HepG2 (cell line): ENCODE data around the gene UBXN6. TPM values are rescaled to one million over a fixed set of nuclear protein-coding genes. Genes with fewer than 3 reads are reported as not detected.

Experiments used
- LCORL ChIP-seq, 2 experiments: fragments of 450-650 bp in 1 of 2; sonication (generic) in 1 of 2; formaldehyde crosslinking in 1 of 2; IDR thresholded peaks; 2 replicates each; pipeline versions ENCODE4 v1.5.0 to v1.6.1; 2017 to 2020; ENCODE audit warnings: antibody characterized with exemption in 1 of 2, missing genetic modification reagents in 1 of 2
- MBD4 ChIP-seq: IDR thresholded peaks from 2 replicates; pipeline ENCODE4 v1.6.1; 2012; ENCODE audit warnings: low read length, inconsistent platforms, borderline replicate concordance
- MXI1 ChIP-seq: IDR thresholded peaks from 3 replicates; pipeline ENCODE4 v1.6.1; 2012; ENCODE audit warnings: low read depth, low read length, inconsistent platforms, borderline replicate concordance
- POLR2A ChIP-seq, 2 experiments: IDR thresholded peaks; 2 replicates each; pipeline ENCODE4 v1.6.1; 2011; ENCODE audit warnings: low read depth in 2 of 2, low read length in 2 of 2, mild to moderate bottlenecking in 1 of 2, moderate library complexity in 1 of 2; ENCODE audit not compliant: insufficient read depth in 1 of 2
- RBFOX2 ChIP-seq: fragments of 200-400 bp; formaldehyde crosslinking; IDR thresholded peaks from 2 replicates; pipeline ENCODE4 v1.6.1; 2017; ENCODE audit warnings: low read depth, mild to moderate bottlenecking, low read length
- TBX3 ChIP-seq: fragments of 450-650 bp; IDR thresholded peaks from 2 replicates; pipeline ENCODE4 v1.6.1; 2017; ENCODE audit warnings: antibody characterized with exemption, mild to moderate bottlenecking, inconsistent platforms, borderline replicate concordance
- YEATS2 ChIP-seq: sonication (generic); formaldehyde crosslinking; IDR thresholded peaks from 2 replicates; pipeline ENCODE4 v1.4.0; 2020; ENCODE audit warnings: missing genetic modification reagents, borderline replicate concordance
- ZNF607 ChIP-seq: sonication (generic); formaldehyde crosslinking; IDR thresholded peaks from 2 replicates; pipeline ENCODE4 v1.5.1; 2020; ENCODE audit warnings: missing genetic modification reagents, mild to moderate bottlenecking, borderline replicate concordance
- ZNF737 ChIP-seq: sonication (generic); formaldehyde crosslinking; IDR thresholded peaks from 2 replicates; pipeline ENCODE4 v1.5.0; 2020; ENCODE audit warnings: missing genetic modification reagents, mild to moderate bottlenecking, borderline replicate concordance
- ZNF768 ChIP-seq: sonication (generic); formaldehyde crosslinking; IDR thresholded peaks from 2 replicates; pipeline ENCODE4 v1.4.0; 2020; ENCODE audit warnings: missing genetic modification reagents
- polyA plus RNA-seq, 8 experiments: library from polyadenylated mRNA; depleted of rRNA in 3 of 8; stranded (reverse) in 7 of 8; unstranded in 1 of 8; fragments of >200 nt; fragmentation: Illumina TruSeq in 4 of 8; extraction: Trizol in 4 of 8; gene quantifications; 2 replicates each; pipeline versions ENCODE4 v1.2.1 to v1.2.3, GENCODE V29; 2011 to 2016; ENCODE audit warnings: low read depth in 4 of 8, missing spikeins in 1 of 8, mixed read lengths in 1 of 8; ENCODE audit not compliant: insufficient read depth in 1 of 8
- total RNA-seq, 5 experiments: library from RNA; depleted of rRNA; stranded (reverse); fragments of >200 nt; fragmentation: Illumina TruSeq; extraction: Trizol; gene quantifications; 2 replicates each; pipeline ENCODE4 v1.2.3, GENCODE V29; 2016; ENCODE audit warnings: low read depth in 1 of 5
- TF ChIP-seq, protein P1 (sequence below): sonication (generic); formaldehyde crosslinking; IDR thresholded peaks from 2 replicates; pipeline ENCODE4 v1.5.1; 2020; ENCODE audit warnings: missing genetic modification reagents, mild to moderate bottlenecking, borderline replicate concordance
- TF ChIP-seq, protein P2 (sequence below): sonication (generic); formaldehyde crosslinking; IDR thresholded peaks from 2 replicates; pipeline ENCODE4 v1.4.0; 2020; ENCODE audit warnings: missing genetic modification reagents
- TF ChIP-seq, protein P3 (sequence below): sonication (generic); formaldehyde crosslinking; IDR thresholded peaks from 2 replicates; pipeline ENCODE4 v1.4.0; 2020; ENCODE audit warnings: missing genetic modification reagents, mild to moderate bottlenecking, borderline replicate concordance
- TF ChIP-seq, protein P4 (sequence below): IDR thresholded peaks from 2 replicates; pipeline ENCODE4 v1.6.1; 2016; ENCODE audit warnings: low read depth, control low read depth
- TF ChIP-seq, protein P5 (sequence below): sonication (generic); formaldehyde crosslinking; conservative IDR thresholded peaks from 2 replicates; pipeline ENCODE4 v1.4.0; 2020; ENCODE audit warnings: mild to moderate bottlenecking, missing genetic modification reagents, moderate library complexity
- TF ChIP-seq, protein P6 (sequence below): sonication (generic); formaldehyde crosslinking; IDR thresholded peaks from 2 replicates; pipeline ENCODE4 v1.5.0; 2020; ENCODE audit warnings: missing genetic modification reagents

The UBXN6 gene
- total and polyA plus RNA-seq, 2 of the 13 experiments (the other 11 are each of a cell fraction or from before 2014, with no cell fraction given) = 34.9 to 35.5 TPM

DNA sequence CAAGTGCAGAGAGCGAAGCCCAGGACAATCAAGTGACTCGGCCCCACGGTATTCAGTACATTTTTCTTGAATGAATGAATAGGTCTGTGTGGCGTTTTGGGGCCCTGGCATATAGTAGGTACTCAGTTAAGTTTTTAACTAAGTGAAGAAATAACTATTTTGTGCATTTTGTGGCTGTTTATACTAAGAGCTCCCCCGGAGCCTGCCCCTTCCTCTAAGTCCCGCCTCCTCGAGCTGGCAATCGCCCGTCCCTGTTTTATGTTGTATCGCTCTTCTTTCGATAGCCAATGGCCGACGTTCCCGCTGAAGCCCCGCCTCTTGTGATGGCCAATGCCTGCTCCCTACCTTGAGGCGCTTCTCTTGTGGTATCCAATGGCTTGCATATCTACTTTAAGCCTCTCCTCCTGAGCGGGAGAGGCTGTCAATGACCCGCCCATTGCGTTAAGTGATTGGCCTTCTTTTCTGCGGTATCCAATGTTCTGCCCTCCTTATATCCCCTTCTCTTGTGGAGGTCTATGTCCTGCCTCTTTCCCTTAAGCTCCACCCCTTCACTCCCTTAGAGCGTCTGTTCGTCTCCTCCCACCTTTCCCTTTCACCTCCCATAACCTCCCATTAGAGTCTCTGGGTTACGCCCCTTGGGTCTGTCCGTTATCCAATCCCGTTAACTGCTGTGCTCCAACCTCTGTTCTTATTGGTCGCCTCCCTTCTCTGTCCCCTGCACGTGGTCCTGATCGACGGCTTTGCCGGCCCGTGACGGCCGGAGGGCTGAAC, 14.0 kb upstream of the UBXN6 start (continued):
- TF ChIP-seq, protein P1, sequence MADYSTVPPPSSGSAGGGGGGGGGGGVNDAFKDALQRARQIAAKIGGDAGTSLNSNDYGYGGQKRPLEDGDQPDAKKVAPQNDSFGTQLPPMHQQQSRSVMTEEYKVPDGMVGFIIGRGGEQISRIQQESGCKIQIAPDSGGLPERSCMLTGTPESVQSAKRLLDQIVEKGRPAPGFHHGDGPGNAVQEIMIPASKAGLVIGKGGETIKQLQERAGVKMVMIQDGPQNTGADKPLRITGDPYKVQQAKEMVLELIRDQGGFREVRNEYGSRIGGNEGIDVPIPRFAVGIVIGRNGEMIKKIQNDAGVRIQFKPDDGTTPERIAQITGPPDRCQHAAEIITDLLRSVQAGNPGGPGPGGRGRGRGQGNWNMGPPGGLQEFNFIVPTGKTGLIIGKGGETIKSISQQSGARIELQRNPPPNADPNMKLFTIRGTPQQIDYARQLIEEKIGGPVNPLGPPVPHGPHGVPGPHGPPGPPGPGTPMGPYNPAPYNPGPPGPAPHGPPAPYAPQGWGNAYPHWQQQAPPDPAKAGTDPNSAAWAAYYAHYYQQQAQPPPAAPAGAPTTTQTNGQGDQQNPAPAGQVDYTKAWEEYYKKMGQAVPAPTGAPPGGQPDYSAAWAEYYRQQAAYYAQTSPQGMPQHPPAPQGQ (CRISPR knock-in tag) = no peak
- TF ChIP-seq, protein P2, sequence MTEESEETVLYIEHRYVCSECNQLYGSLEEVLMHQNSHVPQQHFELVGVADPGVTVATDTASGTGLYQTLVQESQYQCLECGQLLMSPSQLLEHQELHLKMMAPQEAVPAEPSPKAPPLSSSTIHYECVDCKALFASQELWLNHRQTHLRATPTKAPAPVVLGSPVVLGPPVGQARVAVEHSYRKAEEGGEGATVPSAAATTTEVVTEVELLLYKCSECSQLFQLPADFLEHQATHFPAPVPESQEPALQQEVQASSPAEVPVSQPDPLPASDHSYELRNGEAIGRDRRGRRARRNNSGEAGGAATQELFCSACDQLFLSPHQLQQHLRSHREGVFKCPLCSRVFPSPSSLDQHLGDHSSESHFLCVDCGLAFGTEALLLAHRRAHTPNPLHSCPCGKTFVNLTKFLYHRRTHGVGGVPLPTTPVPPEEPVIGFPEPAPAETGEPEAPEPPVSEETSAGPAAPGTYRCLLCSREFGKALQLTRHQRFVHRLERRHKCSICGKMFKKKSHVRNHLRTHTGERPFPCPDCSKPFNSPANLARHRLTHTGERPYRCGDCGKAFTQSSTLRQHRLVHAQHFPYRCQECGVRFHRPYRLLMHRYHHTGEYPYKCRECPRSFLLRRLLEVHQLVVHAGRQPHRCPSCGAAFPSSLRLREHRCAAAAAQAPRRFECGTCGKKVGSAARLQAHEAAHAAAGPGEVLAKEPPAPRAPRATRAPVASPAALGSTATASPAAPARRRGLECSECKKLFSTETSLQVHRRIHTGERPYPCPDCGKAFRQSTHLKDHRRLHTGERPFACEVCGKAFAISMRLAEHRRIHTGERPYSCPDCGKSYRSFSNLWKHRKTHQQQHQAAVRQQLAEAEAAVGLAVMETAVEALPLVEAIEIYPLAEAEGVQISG (CRISPR knock-in tag) = peak; percentile 75
- TF ChIP-seq ZNF737 (CRISPR knock-in tag) (no peak), POLR2A (IDR thresholded peaks at IDR 0.05; ENCODE audit: insufficient read depth in 1 of 2, low read depth in 2 of 2, low read length in 2 of 2) (peak; percentile 52 to 54; a peak in 2 of 4 replicates), RBFOX2 (no peak; the same call in none of the 2 replicates), MBD4 (no peak), TBX3 (no peak; the same call in 1 of the 2 replicates), LCORL (IDR thresholded peaks at IDR 0.05) (no peak), LCORL (CRISPR knock-in tag; IDR thresholded peaks at IDR 0.05) (0 out of 2 replicates have a peak, but pooled peaks have one; percentile 20), MXI1 (peak; percentile 36; the same call in 1 of the 3 replicates), ZNF607 (peak; percentile 3; the same call in 1 of the 2 replicates), YEATS2 (peak; percentile 59; the same call in 1 of the 2 replicates), ZNF768 (no peak)
- TF ChIP-seq, protein P3, sequence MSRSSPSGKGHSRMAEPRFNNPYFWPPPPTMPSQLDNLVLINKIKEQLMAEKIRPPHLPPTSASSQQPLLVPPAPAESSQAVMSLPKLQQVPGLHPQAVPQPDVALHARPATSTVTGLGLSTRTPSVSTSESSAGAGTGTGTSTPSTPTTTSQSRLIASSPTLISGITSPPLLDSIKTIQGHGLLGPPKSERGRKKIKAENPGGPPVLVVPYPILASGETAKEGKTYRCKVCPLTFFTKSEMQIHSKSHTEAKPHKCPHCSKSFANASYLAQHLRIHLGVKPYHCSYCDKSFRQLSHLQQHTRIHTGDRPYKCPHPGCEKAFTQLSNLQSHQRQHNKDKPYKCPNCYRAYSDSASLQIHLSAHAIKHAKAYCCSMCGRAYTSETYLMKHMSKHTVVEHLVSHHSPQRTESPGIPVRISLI = no peak
- TF ChIP-seq, protein P4, sequence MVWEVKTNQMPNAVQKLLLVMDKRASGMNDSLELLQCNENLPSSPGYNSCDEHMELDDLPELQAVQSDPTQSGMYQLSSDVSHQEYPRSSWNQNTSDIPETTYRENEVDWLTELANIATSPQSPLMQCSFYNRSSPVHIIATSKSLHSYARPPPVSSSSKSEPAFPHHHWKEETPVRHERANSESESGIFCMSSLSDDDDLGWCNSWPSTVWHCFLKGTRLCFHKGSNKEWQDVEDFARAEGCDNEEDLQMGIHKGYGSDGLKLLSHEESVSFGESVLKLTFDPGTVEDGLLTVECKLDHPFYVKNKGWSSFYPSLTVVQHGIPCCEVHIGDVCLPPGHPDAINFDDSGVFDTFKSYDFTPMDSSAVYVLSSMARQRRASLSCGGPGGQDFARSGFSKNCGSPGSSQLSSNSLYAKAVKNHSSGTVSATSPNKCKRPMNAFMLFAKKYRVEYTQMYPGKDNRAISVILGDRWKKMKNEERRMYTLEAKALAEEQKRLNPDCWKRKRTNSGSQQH (CRISPR knock-in tag) = no peak
- TF ChIP-seq, protein P5, sequence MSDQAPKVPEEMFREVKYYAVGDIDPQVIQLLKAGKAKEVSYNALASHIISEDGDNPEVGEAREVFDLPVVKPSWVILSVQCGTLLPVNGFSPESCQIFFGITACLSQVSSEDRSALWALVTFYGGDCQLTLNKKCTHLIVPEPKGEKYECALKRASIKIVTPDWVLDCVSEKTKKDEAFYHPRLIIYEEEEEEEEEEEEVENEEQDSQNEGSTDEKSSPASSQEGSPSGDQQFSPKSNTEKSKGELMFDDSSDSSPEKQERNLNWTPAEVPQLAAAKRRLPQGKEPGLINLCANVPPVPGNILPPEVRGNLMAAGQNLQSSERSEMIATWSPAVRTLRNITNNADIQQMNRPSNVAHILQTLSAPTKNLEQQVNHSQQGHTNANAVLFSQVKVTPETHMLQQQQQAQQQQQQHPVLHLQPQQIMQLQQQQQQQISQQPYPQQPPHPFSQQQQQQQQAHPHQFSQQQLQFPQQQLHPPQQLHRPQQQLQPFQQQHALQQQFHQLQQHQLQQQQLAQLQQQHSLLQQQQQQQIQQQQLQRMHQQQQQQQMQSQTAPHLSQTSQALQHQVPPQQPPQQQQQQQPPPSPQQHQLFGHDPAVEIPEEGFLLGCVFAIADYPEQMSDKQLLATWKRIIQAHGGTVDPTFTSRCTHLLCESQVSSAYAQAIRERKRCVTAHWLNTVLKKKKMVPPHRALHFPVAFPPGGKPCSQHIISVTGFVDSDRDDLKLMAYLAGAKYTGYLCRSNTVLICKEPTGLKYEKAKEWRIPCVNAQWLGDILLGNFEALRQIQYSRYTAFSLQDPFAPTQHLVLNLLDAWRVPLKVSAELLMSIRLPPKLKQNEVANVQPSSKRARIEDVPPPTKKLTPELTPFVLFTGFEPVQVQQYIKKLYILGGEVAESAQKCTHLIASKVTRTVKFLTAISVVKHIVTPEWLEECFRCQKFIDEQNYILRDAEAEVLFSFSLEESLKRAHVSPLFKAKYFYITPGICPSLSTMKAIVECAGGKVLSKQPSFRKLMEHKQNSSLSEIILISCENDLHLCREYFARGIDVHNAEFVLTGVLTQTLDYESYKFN = 0 out of 2 replicates have a peak, but pooled peaks have one; percentile 8
- TF ChIP-seq, protein P6, sequence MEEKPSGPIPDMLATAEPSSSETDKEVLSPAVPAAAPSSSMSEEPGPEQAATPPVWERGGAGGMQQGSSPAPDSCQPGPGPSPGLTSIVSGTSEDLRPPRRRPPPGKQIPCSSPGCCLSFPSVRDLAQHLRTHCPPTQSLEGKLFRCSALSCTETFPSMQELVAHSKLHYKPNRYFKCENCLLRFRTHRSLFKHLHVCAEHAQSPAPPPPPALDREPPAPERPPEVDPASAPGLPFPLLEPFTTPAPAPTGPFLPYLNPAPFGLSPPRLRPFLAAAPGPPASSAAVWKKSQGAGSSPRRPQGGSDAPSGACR (CRISPR knock-in tag) = no peak
